Endometrium (tissue), 2 donors: ENCODE data around the gene GABRP.
"Not testable (repeated sequence)": the region's sequence is repeated elsewhere in the genome, so short reads cannot be mapped to it uniquely, and the experiment has no call there.

Source experiments
- FAIRE-seq: peaks from 2 replicates; lab custom pipeline; 2012; peaks lifted over from hg19 to GRCh38; lab: Jason Lieb, UNC
- donor health status: control.
- donor health status: control.

GABRP gene

DNA sequence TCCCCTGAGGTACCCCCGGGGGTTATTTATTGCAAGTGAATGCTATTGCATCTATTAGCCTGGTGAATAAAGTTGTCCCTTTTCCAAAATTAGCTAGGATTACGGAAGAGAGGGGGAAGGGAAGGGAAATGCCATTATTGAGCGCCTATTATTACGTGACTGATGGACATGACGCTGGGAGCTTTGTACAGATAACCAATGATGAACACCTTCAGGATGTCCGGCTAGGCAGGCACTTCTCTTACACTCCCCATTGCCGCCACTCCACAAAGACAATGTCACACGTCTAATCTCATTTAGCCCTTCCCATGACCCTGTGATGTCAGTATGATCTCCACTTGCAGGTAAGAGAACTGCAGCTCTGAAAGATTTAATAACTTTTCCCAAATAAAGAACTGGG, 9.4 kb downstream of the GABRP start:
- no peak for FAIRE-seq

DNA sequence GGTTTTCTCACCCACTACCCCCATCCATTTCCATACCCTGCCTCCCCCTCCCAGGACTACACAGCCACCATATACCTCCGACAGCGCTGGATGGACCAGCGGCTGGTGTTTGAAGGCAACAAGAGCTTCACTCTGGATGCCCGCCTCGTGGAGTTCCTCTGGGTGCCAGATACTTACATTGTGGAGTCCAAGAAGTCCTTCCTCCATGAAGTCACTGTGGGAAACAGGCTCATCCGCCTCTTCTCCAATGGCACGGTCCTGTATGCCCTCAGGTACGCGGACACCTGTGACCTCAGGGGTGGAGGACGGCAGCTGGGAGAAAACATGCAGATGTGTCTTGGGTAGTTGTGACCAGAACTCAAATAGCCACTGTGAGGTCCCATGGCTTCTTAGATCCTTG, 11.6 kb downstream of the GABRP start:
- FAIRE-seq: no peak

DNA sequence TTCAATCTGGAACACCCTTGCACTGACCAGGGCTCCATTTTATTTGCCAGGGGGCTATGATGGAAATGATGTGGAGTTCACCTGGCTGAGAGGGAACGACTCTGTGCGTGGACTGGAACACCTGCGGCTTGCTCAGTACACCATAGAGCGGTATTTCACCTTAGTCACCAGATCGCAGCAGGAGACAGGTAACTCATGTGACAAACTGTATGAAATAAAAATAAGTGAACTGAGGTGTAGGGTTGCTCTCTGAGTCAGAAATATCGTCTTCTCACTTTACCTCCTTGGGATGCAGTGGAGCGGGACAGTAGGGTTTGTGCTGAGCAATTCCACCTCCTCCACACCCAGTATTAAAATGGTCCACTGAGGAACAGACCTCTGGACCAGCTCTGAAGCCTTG, 22.1 kb downstream of the GABRP start:
- no peak for FAIRE-seq

DNA sequence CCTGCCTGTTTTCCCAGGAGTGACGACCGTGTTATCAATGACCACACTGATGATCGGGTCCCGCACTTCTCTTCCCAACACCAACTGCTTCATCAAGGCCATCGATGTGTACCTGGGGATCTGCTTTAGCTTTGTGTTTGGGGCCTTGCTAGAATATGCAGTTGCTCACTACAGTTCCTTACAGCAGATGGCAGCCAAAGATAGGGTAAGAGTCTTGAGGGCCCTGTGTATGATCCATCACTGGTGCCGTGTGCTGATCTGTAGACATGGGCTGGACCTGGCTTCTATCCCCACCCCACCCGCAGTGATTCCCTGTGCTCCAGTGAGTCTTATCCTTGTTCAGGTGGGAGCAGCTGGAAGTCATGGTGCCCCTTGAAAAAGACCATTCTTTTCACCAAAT, 26.0 kb downstream of the GABRP start:
- no peak for FAIRE-seq

DNA sequence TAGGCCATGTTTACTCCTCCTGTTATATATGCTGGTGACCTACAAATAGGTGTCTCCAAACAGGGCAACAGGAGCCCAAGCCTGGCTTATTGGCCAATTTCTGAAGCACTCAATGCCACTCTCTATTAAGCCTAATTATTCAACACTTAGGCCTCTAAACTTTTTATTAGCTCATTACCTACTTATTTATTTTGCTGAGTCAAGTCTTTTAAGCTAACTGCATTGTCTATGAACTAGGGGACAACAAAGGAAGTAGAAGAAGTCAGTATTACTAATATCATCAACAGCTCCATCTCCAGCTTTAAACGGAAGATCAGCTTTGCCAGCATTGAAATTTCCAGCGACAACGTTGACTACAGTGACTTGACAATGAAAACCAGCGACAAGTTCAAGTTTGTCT, 28.2 kb downstream of the GABRP start:
- FAIRE-seq: no peak

DNA sequence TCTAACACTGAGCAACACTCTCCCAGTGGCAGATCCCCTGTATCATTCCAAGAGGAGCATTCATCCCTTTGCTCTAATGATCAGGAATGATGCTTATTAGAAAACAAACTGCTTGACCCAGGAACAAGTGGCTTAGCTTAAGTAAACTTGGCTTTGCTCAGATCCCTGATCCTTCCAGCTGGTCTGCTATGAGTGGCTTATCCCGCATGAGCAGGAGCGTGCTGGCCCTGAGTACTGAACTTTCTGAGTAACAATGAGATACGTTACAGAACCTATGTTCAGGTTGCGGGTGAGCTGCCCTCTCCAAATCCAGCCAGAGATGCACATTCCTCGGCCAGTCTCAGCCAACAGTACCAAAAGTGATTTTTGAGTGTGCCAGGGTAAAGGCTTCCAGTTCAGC, 29.7 kb downstream of the GABRP start:
- FAIRE-seq: no peak

DNA sequence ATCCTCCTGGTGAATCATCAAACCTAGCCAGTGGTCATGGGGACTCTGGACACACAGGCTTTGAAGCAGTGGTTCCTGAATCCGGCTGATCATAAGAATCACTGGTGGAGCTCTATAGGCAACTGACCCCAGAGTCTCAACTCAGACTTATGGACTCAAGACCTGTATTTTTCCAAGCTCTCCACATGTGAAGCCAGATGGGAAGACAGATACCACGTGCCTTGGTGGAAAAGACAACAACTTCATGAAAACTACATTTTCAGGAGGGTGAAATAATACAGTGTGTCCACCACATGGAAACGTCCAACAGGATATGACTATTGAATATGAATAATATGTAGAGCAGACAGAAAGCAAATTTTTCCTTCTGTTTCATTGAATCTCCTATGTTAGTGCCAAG, 33.7 kb downstream of the GABRP start:
- FAIRE-seq: no peak

DNA sequence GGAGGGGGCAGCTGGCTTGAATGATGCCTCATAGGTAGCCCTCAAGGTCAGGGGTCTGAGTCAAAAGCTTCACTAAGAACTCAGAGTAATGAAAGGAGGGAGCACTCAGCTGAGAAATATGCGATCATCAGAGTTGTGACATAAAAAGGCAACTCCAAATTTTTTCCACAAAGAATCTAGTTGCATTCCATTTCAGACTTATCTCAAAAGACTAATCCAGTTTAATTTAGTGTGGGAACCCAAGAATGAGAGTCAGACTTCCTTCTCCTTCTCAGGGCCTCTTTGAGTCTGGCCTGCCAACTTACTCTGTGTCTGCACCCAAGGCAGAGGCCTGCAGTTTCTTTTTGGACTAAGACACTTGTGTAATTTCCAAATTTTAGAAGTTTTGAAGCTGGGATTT, 34.7 kb downstream of the GABRP start:
- FAIRE-seq: no peak

DNA sequence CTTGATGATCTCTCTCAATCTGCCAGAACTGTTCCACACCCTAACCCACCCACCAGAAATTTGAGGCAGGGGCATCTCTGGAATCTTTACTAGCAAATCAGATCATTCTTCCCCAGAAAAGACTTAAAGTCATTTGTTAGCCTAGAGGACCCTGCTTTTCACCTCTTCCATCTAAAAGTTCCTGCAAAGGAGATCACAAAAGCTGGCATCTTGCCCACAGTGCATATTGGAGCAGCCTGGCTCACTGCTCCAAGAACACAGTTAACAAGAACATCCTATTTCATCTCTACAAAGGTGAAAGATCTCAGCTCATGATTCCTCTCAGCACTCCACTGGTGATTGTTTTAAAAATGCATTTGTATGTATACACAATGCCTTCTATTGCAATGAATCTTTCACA, 36.3 kb downstream of the GABRP start:
- FAIRE-seq: no peak

DNA sequence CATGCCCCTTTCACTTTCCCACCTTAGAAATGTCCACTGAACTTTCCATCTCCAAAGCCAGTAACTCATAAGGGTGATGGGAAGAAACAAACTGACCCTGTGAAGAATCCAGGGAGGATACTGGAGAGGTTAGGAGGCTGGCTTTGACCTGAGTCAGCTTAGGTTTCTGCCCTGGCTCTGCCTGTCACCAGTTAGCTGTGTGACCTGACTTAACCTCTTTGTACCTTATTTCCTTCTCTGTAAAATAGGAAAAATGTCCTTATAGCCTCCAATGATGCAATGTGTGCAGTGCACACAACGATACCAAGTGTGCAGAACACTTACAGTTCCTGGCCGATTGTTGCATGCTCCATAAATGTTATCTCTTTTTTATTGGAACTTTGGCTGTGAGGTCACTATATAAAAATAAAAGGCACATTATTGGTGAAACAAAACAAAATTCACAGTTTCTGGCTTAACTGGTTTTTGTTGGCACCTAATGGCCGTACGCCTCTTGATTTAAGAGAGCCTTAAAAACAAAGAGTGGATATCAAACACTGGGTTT, 37.8 kb downstream of the GABRP start:
- no peak for FAIRE-seq

DNA sequence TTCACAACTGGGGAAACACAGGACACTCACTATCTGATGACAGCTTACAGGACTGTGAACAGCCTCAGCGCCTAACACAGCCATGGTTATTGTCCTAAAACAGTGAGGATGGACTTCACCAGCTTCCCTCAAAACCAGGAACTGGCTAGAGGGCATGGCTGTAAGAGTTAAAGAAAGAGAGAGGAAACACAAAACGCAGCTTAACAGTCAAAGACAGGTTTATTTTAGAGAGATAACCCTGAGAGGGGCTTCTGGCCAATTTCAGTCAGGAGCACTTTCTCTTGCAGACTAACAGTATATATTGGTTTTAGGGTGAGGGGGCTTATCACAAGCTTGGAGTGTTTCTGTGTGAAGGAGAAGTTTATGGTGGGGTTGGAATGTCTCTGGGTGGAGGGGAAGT, 42.6 kb downstream of the GABRP start:
- FAIRE-seq: no peak

DNA sequence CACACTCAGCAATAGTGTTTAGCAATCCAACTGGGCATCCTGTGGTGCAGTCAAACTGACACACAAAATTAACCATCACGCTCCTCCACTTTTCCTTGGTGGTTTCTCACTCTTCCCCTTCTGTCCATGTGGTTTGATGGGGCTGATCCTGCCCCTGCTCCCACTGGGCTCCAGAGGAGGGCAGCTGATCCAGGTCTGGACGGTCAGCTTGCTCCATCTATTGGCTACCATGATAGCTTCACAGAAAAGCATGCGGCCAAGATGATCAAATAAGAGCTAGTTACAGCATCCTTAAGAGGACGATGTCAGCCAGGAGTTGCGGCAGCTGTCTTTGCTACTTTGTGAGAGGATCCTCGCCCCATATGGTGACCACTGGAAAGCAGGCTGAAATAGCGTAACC, 48.7 kb downstream of the GABRP start:
- FAIRE-seq: no peak

DNA sequence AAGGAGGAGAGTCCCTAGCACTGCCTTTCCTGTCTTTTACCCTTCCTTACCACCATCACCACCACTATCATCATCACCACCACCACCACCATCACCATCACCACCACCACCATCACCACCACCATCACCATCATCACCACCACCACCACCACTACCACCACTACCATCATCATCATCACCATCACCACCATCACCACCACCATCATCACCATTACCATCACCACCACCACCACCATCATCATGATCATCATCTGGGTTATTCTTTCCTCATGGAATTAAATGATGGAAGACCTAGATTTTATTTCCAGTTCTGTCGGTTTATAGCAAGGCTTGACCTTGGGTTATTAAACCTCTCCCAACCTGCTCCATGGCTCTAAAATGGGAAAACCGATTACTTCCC, 50.5 kb downstream of the GABRP start:
- not testable (repeated sequence) for FAIRE-seq

DNA sequence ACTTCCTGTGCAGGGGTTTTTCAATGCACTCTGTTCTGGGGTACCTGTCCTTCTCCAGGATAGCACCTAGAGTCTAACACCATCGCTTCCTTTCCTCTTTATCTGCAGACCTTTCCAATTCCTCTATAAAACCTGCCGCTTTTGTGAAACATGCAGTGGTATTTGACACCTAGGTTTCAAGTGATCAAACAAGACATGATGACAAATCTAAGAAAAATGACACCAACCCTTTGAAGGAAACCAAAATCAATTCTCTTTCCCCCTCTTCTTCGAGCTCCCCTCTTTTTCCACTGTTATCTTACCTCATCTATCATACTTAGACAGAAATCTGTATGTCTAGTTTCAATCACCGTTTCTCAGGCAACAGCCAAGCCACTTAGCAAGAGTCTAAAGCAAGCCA, 52.7 kb downstream of the GABRP start:
- FAIRE-seq: no peak

DNA sequence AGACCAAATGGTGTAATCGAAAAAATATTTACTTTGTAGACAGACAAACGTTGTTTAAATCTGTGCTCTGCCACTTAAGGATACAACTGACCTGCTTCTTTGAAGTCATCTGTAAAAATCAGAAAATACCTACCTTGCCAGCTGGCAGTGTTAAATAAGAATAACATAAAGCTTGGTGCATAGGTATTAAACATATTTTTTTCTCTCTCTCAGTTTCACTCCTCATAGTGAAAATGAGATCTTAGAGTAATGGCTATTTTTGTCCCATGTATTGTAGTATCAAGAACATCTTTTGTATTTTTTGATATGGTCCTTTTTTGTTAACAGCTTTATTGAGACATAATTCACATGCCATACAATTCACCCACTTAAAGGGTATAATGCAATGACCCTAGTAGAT, 60.3 kb downstream of the GABRP start:
- FAIRE-seq: no peak

DNA sequence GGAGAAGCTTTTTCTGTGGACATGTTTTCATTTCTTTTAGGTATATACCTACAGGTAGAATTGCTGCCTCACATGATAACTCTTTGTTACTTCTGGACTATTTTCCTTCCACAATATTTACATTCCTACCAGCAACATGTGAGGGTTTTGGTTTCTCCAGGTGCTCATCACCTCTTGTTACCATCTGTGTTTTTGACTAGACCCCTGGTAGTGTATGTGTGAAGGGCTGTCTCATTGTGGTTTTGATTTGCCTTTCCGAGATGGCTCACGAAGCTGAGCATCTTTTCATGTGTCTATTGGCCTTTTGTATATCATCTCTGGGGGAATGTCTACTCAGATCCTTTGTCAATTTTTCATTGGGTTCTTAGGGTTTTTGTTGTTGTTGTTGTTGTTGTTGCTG, 61.1 kb downstream of the GABRP start:
- FAIRE-seq: no peak

DNA sequence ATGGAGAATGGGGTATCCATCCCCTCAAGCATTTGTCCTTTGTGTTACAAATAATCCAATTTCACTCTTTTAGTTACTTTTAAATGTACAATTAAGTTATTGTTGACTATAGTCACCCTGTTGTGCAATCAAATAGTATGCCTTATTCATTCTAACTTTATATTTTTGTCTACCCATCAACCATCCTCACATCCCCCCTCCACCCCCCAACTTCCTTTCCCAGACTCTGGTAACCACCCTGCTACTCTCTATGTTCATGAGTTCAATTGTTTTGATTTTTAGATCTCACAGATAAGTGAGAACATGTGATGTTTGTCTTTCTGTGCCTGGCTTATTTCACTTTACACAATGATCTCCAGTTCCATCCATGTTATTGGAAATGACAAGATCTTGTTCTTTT, 62.9 kb downstream of the GABRP start:
- no peak for FAIRE-seq

DNA sequence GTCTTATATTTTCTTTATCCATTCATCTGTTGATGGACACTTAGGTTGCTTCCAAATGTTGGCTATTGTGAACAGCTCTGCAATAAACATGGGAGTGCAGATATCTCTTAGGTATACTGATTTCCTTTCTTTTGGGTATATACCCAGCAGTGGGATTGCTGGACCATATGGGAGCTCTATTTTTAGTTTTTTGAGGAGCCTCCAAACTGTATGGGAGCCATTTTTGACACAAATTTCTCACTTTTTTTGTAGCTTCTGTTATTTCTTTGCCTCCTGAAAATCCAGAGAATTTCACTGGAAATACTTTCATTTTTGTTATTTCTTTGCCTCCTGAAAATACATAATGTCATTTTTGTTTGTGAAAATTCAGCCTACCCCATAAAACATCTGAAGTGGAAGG, 63.3 kb downstream of the GABRP start:
- no peak for FAIRE-seq

DNA sequence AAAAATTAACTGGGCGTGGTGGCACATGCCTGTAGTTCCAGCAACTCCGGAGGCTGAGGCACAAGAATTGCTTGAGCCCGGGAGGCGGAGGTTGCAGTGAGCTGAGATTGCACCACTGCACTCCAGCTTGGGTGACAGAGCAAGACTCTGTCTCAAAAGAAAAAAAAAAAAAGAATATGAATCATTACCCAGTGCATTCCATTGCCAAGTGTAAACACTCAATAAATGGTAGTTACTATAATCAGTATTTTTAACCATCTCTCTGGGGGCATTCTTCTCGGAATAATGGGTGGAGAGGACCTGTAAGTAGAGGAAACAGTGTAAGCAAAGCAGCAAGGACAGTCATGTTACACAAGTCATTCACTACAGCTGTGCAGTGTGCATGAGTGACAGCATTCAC, 64.5 kb downstream of the GABRP start:
- no peak for FAIRE-seq

DNA sequence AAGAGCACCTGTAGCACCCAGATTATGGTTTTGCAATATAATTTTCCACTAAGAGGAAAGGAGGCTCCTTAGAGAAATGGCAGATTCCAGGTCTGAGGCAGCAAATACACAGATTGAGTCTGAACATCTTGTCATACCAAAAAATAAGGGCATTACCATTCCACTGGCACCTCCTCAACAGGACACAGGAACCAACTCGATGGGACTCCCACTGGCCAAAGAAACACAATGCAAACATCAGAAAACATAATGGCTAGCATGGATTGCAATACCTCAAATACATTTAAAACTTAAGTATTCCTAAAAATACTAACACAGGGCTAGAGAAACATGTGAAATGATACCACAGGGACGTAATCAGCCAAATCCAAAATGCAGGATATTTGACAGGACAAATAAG, 65.8 kb downstream of the GABRP start:
- FAIRE-seq: no peak

DNA sequence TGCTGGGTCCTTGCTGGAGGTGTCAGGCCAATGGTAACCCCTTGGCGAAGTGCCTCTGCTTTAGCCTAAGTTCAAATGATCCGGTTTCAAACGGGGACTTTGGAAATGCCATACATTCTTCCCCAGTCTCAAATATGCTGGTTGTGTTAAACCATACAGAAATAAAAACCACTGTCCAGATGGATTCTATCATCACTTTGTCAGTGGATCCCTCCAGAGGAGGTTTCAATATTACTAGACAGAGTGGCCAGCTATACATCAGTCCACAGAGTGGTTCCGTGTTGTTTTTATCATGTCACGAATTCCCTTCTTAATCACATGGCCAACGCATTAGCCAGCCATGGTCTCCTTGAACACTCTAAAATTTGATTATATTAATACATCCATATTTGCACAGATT, 71.0 kb downstream of the GABRP start:
- no peak for FAIRE-seq

DNA sequence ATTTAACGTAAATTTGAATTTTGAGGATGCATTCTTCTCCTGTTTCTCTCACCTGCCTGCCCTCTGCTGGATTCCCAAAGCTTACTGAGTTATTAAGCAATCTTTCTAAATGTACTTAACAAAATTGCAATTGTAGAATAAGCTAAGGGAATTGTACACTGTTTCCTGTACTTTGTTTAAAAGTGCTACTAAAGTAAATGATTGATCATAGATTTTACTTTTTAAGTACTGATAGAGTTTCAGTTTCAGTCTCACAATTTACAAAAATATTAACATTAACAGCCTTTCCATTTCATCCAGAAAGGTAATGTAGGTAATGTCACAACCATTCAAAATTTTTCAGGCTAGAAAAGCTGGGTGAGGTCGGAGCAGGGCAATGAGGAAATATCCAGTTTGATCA, 73.5 kb downstream of the GABRP start:
- no peak for FAIRE-seq

DNA sequence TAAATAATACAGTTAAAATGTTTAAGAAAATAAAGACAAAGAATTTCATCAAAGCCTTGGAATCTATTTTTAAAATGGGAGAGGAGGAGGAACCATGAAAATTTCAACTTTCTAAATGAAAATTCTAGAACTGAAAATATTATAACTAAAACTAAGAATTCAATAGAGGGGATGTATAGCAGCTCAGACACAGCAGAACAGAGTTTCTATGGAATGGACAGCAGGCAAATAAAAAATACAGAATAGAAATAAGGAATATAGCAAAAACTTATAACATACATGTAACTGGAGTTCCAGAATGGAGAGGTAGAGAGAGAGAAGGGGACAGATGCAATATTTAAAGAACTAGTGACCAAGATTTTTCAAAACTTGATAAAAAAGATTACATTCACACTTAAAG, 76.9 kb downstream of the GABRP start:
- FAIRE-seq: no peak

DNA sequence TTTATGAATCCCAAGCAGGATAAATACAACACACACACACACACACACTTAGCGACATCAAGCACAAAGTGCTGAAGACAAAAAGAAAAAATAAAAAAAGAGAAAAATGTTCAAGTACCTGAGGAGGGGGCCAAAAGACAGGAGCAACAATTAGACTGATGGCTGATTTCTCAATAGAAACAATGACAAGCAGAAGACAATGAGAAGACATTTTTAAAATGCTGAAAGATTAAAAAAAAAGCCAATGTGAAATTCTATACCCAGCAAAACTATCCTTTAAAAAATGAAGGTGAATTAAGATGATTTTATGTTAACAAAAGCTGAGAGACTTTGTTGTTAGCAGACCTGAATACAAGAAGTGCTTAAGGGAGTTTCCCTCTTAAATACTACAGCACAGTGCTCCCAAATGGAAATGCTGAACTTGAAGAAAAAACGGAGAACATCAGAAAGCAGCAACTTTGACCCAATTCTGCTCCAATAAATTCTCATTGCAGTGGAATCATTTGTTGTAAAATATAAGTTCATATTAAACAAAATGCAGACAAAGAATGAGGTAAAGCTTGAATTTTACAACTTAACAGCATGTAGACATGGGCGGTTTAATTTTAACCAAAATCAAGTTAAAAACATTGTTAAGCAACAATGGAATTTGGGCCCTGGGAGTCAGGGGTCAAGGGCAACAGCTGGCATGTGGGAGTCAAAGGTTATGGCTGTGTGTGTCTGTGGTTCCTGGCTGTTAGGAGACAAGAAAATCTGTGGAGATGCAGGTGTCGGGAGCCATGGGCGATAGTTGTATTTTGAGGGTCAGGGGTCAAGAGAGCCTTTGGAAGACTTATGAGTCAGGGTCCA, 77.5 kb downstream of the GABRP start:
- no peak for FAIRE-seq

DNA sequence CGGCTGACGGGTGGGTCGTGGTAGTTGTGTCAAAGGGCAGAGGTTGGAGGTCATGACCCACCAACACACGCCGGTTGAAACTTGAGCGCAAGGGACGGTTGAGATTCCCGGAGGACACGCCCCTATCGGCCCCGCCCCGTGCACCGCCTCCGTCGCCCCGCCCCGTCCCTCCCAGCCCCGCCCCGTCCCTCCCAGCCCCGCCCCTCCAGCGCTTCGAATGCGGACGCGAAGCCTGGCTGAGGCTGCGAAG, 78.1 kb downstream of the GABRP start:
- no peak for FAIRE-seq
